SK-N-SH treated with all-trans-retinoic acid at 6 μM for 48 hours (cell line): ENCODE results near the gene RGL1.

Source experiments
- ATAC-seq: fragments of 200-7000 bp; cut with Tn5 transposase; 3 replicates; pipeline ENCODE4 v1.9.1; 2020; ENCODE audit warnings: mild to moderate bottlenecking, moderate library complexity
- ARNTL ChIP-seq: fragments of 450-650 bp; formaldehyde crosslinking; IDR thresholded peaks from 2 replicates; pipeline ENCODE4 v1.5.0; 2020; ENCODE audit warnings: low read depth, mild to moderate bottlenecking, moderate library complexity, borderline replicate concordance
- BACH2 ChIP-seq: fragments of 250-450 bp; sonication (Bioruptor Pico); IDR thresholded peaks from 2 replicates; pipeline ENCODE4 v1.9.0; 2021; ENCODE audit warnings: mild to moderate bottlenecking, borderline replicate concordance
- CREB5 ChIP-seq: fragments of 250-450 bp; sonication (Bioruptor Pico); IDR thresholded peaks from 2 replicates; pipeline ENCODE4 v1.5.1; 2020; ENCODE audit warnings: low read depth, mild to moderate bottlenecking, moderate library complexity
- CSDC2 ChIP-seq: fragments of 250-450 bp; sonication (Bioruptor Pico); IDR thresholded peaks from 2 replicates; pipeline ENCODE4 v1.5.0; 2020; ENCODE audit warnings: mild to moderate bottlenecking, moderate library complexity
- CSRNP3 ChIP-seq: fragments of 250-450 bp; sonication (Bioruptor Pico); IDR thresholded peaks from 2 replicates; pipeline ENCODE4 v1.5.1; 2021; ENCODE audit warnings: mild to moderate bottlenecking, moderate library complexity
- ESRRG ChIP-seq: fragments of 250-450 bp; sonication (Bioruptor Pico); IDR thresholded peaks from 2 replicates; pipeline ENCODE4 v1.6.1; 2021; ENCODE audit warnings: mild to moderate bottlenecking
- GLIS3 ChIP-seq: fragments of 250-450 bp; sonication (Bioruptor Pico); IDR thresholded peaks from 2 replicates; pipeline ENCODE4 v1.5.0; 2020; ENCODE audit warnings: mild to moderate bottlenecking, moderate library complexity
- ISL1 ChIP-seq: fragments of 250-450 bp; sonication (Bioruptor Pico); IDR thresholded peaks from 2 replicates; pipeline ENCODE4 v2.1.2; 2022; ENCODE audit warnings: mild to moderate bottlenecking, moderate library complexity
- OSR1 ChIP-seq: fragments of 250-450 bp; sonication (Bioruptor Pico); IDR thresholded peaks from 2 replicates; pipeline ENCODE4 v1.8.0; 2022; ENCODE audit warnings: moderate library complexity, mild to moderate bottlenecking, inconsistent platforms
- PPARA ChIP-seq: fragments of 250-450 bp; sonication (Bioruptor Pico); IDR thresholded peaks from 2 replicates; pipeline ENCODE4 v1.5.0; 2020; ENCODE audit warnings: mild to moderate bottlenecking, borderline replicate concordance
- SNAI2 ChIP-seq: fragments of 250-450 bp; sonication (Bioruptor Pico); IDR thresholded peaks from 2 replicates; pipeline ENCODE4 v1.5.0; 2020; ENCODE audit warnings: mild to moderate bottlenecking, moderate library complexity
- TCF4 ChIP-seq: fragments of 250-450 bp; sonication (Bioruptor Pico); IDR thresholded peaks from 2 replicates; pipeline ENCODE4 v1.8.0; 2021; ENCODE audit warnings: mild to moderate bottlenecking, moderate library complexity, borderline replicate concordance
- TOX ChIP-seq: fragments of 250-450 bp; sonication (Bioruptor Pico); IDR thresholded peaks from 2 replicates; pipeline ENCODE4 v1.8.0; 2021; ENCODE audit warnings: mild to moderate bottlenecking, moderate library complexity, borderline replicate concordance
- TSHZ2 ChIP-seq: fragments of 250-450 bp; sonication (Bioruptor Pico); IDR thresholded peaks from 2 replicates; pipeline ENCODE4 v1.5.0; 2020; ENCODE audit warnings: mild to moderate bottlenecking, moderate library complexity
- ZC3H10 ChIP-seq: fragments of 250-450 bp; sonication (Bioruptor Pico); IDR thresholded peaks from 2 replicates; pipeline ENCODE4 v1.5.1; 2021; ENCODE audit warnings: mild to moderate bottlenecking, moderate library complexity
- ZFP3 ChIP-seq: fragments of 250-450 bp; sonication (Bioruptor Pico); IDR thresholded peaks from 2 replicates; pipeline ENCODE4 v1.5.0; 2020; ENCODE audit warnings: mild to moderate bottlenecking, moderate library complexity
- ZFP30 ChIP-seq: fragments of 450-650 bp; formaldehyde crosslinking; IDR thresholded peaks from 2 replicates; pipeline ENCODE4 v1.5.0; 2022; ENCODE audit warnings: mild to moderate bottlenecking, moderate library complexity
- ZNF565 ChIP-seq: fragments of 450-650 bp; formaldehyde crosslinking; conservative IDR thresholded peaks from 2 replicates; pipeline ENCODE4 v1.5.0; 2020; ENCODE audit warnings: low read depth, mild to moderate bottlenecking, moderate library complexity
- ZNF70 ChIP-seq: fragments of 450-650 bp; formaldehyde crosslinking; IDR thresholded peaks from 2 replicates; pipeline ENCODE4 v1.5.0; 2020; ENCODE audit warnings: mild to moderate bottlenecking, moderate library complexity
- TF ChIP-seq, protein P1 (sequence below): fragments of 250-450 bp; sonication (Bioruptor Pico); IDR thresholded peaks from 2 replicates; pipeline ENCODE4 v1.8.0; 2021; ENCODE audit warnings: low read depth, mild to moderate bottlenecking, moderate library complexity, borderline replicate concordance
- TF ChIP-seq, protein P2 (sequence below): fragments of 250-450 bp; sonication (Bioruptor Pico); IDR thresholded peaks from 2 replicates; pipeline ENCODE4 v1.8.0; 2020; ENCODE audit warnings: mild to moderate bottlenecking, moderate library complexity, borderline replicate concordance

RGL1 gene

GRCh38 chr1:183806125-183806524 lies 1.2 kb downstream of the RGL1 start (continued):
- TF ChIP-seq, protein P1, sequence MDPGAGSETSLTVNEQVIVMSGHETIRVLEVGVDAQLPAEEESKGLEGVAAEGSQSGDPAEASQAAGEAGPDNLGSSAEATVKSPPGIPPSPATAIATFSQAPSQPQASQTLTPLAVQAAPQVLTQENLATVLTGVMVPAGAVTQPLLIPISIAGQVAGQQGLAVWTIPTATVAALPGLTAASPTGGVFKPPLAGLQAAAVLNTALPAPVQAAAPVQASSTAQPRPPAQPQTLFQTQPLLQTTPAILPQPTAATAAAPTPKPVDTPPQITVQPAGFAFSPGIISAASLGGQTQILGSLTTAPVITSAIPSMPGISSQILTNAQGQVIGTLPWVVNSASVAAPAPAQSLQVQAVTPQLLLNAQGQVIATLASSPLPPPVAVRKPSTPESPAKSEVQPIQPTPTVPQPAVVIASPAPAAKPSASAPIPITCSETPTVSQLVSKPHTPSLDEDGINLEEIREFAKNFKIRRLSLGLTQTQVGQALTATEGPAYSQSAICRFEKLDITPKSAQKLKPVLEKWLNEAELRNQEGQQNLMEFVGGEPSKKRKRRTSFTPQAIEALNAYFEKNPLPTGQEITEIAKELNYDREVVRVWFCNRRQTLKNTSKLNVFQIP (CRISPR knock-in tag): no peak
- TF ChIP-seq, all 23 proteins: peak for 0

- no peak for ATAC-seq
- TF ChIP-seq TOX (CRISPR knock-in tag): no peak
- TF ChIP-seq TCF4 (CRISPR knock-in tag): no peak
- no peak for TF ChIP-seq ZNF70 (CRISPR knock-in tag)
- TF ChIP-seq SNAI2 (CRISPR knock-in tag): no peak
- TF ChIP-seq CSRNP3 (CRISPR knock-in tag): no peak
- no peak for TF ChIP-seq ESRRG (CRISPR knock-in tag)
- TF ChIP-seq ARNTL (CRISPR knock-in tag): no peak
- TF ChIP-seq CSDC2: no peak
- no peak for TF ChIP-seq OSR1 (CRISPR knock-in tag)
- no peak for TF ChIP-seq CREB5
- TF ChIP-seq ZNF565 (CRISPR knock-in tag): no peak
These were observed 1.8 kb downstream of the RGL1 start for GRCh38 chr1:183806675-183807074.

- TF ChIP-seq TOX (CRISPR knock-in tag): no peak
- TF ChIP-seq, protein P2, sequence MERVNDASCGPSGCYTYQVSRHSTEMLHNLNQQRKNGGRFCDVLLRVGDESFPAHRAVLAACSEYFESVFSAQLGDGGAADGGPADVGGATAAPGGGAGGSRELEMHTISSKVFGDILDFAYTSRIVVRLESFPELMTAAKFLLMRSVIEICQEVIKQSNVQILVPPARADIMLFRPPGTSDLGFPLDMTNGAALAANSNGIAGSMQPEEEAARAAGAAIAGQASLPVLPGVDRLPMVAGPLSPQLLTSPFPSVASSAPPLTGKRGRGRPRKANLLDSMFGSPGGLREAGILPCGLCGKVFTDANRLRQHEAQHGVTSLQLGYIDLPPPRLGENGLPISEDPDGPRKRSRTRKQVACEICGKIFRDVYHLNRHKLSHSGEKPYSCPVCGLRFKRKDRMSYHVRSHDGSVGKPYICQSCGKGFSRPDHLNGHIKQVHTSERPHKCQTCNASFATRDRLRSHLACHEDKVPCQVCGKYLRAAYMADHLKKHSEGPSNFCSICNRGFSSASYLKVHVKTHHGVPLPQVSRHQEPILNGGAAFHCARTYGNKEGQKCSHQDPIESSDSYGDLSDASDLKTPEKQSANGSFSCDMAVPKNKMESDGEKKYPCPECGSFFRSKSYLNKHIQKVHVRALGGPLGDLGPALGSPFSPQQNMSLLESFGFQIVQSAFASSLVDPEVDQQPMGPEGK (CRISPR knock-in tag): no peak
- TF ChIP-seq ZNF70 (CRISPR knock-in tag): no peak
- TF ChIP-seq GLIS3: no peak
- TF ChIP-seq ISL1 (CRISPR knock-in tag): no peak
- TF ChIP-seq CSRNP3 (CRISPR knock-in tag): no peak
- TF ChIP-seq ZC3H10 (CRISPR knock-in tag): no peak
- TF ChIP-seq TCF4 (CRISPR knock-in tag): no peak
- TF ChIP-seq ZFP3 (CRISPR knock-in tag): no peak
- TF ChIP-seq TSHZ2: no peak
- TF ChIP-seq, protein P1 (CRISPR knock-in tag): no peak
- TF ChIP-seq ZFP30 (CRISPR knock-in tag): no peak
- no peak for TF ChIP-seq PPARA (CRISPR knock-in tag)
- TF ChIP-seq SNAI2 (CRISPR knock-in tag): no peak
- no peak for TF ChIP-seq BACH2 (CRISPR knock-in tag)
- no peak; the same call in 2 of the 3 replicates for ATAC-seq
These were observed 2.7 kb downstream of the RGL1 start for GRCh38 chr1:183807549-183808168.
